ENCODE results near the gene PTPRB. TPM values are rescaled to one million over a fixed set of nuclear protein-coding genes. Genes with fewer than 3 reads are reported as not detected.

Gene PTPRB
- total RNA-seq, 1 experiment from 2014 or later: not detected

DNA sequence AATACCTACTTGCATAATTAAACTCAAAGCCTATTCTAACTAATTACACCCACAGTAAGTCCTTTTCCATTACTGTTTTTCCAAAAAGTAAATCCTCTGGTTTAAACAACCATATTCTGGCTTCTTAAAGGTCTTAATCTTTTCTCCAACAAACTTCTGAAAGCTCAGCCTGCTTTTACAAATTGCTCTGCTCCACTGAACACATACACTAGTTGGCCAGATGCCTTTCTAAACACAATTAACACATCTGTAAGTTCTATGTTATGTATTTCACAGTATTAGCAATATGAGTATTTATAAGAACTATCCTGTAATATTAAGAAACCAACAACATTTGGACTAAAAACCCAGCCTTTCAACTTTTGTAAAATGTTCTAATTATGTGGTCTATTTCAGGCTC, 30.1 kb downstream of the PTPRB start:
- in situ Hi-C loops (cut with HindIII; ENCODE audit: low sequenced_read_pairs): no loop called here
- DNase-seq (ENCODE audit: low spot score): no peak

DNA sequence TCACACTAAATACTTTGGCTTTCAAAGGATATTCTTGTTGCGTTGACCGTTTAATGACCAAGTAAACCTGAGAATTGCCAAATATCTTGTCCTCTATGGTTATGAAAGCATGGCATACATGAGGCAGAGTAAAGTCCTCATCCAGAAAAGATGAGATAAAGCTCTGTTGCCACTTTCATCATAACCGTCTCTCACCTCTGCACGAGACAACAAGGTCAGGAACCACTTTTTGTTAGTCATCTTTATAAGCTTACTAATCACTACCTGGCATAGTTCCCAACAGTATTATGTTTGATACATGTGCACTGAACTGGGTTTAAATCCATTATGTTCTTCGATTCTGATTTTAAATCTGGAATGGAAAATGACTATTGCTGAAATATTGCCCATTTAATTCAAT, 31.3 kb downstream of the PTPRB start:
- no peak for DNase-seq (ENCODE audit: low spot score)
- in situ Hi-C loops (cut with HindIII; ENCODE audit: low sequenced_read_pairs): no loop called here

DNA sequence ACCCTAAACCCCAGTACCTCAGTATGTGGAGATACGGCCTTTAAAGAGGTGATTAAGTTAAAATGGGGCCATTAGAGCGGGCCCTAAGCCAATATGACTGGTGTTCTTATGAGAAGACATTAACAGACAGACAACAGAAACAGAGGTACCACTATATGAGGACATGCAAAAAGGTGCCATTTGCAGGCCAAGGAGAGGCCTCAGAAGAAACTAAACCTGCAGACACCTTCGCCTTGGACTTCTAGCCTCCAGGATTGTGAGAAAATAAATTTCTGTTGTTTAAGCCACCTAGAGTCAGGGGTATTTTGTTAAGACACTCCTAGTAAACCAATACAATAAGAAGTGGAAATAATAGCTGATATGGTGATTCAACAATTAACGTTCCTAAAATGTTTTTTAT, 32.6 kb downstream of the PTPRB start:
- no peak for DNase-seq (ENCODE audit: low spot score)

DNA sequence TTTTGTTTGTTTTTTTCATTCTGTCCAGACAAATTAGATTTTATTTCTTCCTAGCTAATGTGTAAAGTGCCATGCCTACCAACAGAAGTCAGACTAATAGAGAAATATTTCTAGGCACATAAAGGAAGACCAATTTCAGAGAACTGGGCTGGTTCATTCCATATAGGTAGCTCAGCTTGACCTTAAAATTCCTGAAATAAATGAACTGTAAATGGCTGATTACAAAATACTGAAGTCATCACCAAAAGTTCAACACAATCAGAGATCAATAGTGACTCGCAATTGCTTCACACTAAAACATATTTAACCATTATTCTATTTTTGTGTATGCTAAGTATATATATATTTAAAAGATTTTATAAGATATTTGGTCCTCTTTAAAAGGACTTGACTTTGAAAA, 34.2 kb downstream of the PTPRB start:
- in situ Hi-C loops (cut with HindIII; ENCODE audit: low sequenced_read_pairs): no loop called here
- DNase-seq (ENCODE audit: low spot score): no peak

More for the DNA sequence above, 32.6 kb downstream of the PTPRB start:
- in situ Hi-C loops (cut with HindIII; ENCODE audit: low sequenced_read_pairs): no loop called here

DNA sequence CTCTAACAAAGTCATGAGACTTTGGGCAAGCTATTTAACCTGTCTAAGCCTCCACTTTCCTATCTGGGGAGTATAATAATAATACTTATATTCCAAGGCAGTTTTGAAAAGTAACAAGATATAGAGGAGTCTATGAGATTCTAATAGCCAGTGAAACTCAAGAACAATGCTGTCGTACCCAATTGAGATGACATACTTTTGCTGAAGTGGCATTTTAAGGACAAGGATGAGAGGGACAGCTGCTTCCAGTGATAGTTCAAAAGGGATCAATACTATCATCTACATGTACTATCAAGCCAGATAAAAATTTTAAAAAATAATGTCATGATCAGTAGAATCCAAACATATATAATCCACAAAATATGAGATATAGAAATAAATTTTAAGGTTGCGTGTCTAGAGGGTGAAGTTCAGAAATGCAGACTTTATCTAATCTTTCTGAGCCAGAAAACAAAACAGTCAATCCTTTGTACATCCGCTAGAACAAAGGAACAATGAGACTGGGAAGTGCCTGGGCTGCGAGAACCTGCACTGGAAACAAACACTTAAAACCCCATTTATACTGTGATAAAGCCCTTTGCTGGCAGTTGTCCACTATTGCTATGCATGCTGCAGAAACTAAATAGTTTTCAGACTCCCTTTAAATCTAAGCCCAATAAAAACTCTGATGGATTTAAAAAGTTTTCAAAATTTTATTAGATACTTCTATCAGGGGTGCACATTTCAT, 38.6 kb downstream of the PTPRB start:
- no peak for DNase-seq (ENCODE audit: low spot score)
- in situ Hi-C loops (cut with HindIII; ENCODE audit: low sequenced_read_pairs): no loop called here

DNA sequence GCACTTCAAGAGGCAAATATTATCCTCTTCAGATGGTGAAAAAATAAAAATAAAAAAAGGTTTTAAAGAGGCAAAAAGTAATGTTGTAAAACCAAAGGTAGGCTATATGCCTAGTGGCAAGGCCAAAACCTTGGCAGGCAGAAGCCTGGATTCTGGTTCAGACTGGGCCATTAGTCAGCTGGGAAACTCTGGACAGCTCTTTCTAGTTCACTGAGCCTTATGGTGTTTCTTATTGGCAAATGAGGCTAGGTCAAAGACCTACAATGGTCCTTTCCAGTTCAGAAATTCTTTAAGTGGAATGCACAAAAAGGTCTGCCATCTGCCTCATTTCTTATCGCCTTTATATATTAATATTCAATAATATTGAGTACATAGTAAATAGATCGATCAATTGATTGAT, 44.6 kb downstream of the PTPRB start:
- no peak for DNase-seq (ENCODE audit: low spot score)
- in situ Hi-C loops (cut with HindIII; ENCODE audit: low sequenced_read_pairs): no loop called here

DNA sequence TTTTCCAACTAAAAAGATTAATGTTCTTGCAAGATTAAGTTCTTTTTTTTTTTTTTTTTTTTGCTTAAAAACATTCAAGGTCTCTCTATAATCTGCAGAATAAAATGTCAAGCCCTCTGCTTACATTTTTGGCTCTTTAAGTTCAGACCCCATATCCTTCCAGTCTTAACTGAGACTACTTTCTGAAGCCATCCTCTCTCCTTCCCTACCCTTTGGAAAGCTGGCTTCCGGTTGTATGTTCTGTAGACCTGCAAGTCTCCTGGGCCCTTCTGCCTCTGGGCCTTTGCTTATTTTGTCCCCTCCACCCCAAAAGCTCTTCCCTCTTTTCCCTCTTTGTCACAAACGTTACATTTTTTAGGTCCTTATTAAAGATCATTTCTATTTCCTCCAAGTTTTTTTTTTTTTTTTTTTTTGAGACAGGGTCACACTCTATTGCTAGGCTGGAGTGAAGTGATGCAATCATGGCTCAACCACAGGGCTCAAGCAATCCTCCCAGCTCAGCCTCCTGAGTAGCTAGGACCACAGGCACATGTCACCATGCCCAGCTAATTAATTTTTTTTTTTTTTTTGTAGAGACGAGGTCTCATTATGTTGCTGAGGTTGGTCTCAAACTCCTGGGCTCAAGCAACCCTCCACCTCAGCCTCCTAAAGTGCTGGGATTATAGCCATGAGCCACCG, 46.5 kb downstream of the PTPRB start:
- in situ Hi-C loops (cut with HindIII; ENCODE audit: low sequenced_read_pairs): no loop called here
- DNase-seq (ENCODE audit: low spot score): no peak

DNA sequence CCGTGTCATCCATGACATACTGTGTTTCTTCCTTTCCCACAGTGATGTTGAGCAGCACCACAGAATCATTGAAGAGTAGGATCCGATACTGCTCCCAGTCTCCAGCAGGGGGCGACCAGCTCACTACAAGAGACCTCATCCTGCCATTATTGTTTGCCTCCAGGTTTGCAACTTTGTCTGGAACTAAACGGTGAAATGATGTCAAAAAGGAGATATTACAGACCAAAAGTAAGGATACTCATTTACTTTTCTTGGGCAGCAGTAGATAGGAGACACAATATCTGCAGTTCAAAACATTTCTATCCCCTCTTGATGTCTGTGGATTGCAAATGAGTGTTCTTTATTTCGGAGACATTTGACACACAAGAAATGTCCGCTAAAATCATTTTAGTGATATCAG, 47.2 kb downstream of the PTPRB start:
- DNase-seq (ENCODE audit: low spot score): peak; percentile 46
- in situ Hi-C loops (cut with HindIII; ENCODE audit: low sequenced_read_pairs): no loop called here

DNA sequence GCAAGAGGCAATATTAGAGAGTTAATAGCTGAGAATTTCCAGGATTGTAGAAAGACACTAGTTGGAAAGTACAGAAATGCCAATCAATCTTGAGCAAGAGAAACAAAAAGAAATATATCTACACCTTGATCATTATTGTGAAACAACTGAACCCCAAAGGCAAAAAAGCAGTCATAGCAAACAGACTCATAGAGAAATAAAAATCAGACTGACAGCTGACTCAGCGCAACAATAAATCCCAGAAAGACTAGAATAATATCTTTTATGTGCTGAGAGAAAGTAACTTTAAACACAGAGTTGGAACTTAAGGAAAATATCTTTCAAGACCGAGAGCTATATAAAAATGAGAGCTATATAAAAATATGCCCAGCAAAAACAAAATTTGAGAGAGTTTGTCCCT, 52.9 kb downstream of the PTPRB start:
- DNase-seq (ENCODE audit: low spot score): no peak
- in situ Hi-C loops (cut with HindIII; ENCODE audit: low sequenced_read_pairs): no loop called here

DNA sequence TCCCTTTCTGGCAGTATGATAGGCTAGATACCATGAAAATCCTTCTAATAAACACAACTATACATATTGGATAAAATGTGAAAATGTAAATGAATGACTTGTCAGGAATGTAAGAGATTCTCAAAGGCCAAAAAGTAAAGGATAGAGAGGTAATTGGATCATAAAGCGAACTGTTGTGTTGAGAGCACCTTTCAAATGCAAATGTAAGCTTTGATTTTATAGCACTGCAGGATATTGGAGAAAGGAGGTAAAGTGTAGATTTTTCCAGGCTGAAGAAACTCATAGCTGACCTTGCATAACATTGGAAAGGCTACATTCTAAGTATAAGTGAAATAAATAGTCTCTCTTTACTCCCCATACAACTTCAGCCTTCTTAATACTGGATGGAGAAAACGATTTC, 54.0 kb downstream of the PTPRB start:
- in situ Hi-C loops (cut with HindIII; ENCODE audit: low sequenced_read_pairs): no loop called here
- DNase-seq (ENCODE audit: low spot score): no peak

DNA sequence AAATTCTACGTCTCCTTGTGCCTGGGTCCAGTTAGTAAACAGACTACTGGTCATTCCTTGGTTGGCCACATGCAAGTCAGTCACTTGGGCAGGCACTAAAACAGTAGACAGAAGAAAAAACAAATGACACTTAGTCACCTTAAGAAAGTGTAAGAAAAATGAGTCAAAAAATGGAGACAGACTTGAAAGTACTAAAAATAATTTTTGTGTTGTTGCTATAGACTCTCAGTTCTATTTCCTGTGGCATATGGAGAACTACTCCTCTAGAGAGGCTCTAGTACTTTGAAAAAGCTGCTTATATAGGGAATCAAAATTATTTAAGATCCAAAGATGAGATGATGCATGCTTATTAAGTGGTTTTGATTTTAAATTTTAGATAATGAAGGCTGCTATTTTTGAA, 56.0 kb downstream of the PTPRB start:
- no peak for DNase-seq (ENCODE audit: low spot score)
- in situ Hi-C loops (cut with HindIII; ENCODE audit: low sequenced_read_pairs): no loop called here

DNA sequence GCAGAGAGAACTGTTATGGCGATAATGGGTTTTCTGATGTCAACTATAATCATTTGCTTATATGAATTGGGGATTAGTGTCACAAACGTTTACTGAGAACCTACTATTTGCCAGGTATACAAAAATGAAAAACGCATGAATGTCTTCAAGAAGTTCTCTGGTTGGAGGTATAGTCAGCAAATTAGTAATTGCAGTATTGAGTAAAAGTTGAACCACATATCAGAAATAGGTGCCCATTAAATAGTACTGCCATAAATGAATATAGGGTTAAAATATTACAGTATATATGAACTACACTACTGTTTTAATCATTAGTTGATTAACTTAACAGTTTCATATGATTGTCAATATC, 60.0 kb downstream of the PTPRB start:
- DNase-seq (ENCODE audit: low spot score): no peak
- in situ Hi-C loops (cut with HindIII; ENCODE audit: low sequenced_read_pairs): no loop called here

DNA sequence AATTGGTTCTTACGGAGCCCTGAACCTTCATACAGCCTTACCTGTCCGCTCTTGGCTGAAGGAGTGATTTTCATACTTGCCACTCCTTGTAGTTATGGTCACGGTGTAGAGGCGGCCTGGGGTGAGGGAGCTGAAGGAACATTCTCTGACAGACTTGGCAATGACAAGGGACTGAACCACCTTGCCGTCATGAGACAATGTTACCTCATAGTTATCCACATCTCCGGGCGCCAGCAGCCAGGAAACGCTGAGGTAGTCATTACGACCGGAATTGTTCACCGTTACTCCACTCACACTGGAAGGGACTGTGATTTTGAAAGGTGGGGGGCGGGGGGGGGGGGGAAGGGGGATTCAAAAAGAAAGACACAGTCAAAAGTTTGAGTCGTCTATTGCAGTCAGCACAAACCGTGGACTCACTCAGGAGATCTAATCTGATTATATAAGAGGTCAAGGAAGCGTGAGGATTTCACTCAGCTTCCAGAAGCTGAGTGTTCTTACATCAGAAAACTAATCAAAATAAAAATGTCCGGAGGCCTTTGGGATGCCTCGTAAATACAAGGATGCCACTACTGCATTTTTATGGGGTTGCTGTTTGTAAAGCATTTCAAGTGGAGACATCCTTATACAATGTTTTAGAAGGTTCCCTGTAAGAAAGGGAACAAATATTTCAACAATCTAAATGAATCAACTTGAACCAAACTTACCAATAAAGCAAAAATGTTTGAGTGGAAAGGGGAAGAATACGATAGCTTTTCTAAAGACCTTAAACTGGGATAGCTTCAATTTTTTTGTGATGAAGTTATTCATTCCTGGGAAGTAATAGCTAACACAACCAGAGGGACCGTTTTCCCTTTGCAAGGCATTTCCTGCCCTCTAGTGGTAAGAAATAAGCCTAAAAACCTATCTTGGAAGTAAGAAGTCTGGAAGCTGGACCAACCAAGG, 60.6 kb downstream of the PTPRB start:
- in situ Hi-C loops (cut with HindIII; ENCODE audit: low sequenced_read_pairs): no loop called here
- DNase-seq (ENCODE audit: low spot score): peak; percentile 93

DNA sequence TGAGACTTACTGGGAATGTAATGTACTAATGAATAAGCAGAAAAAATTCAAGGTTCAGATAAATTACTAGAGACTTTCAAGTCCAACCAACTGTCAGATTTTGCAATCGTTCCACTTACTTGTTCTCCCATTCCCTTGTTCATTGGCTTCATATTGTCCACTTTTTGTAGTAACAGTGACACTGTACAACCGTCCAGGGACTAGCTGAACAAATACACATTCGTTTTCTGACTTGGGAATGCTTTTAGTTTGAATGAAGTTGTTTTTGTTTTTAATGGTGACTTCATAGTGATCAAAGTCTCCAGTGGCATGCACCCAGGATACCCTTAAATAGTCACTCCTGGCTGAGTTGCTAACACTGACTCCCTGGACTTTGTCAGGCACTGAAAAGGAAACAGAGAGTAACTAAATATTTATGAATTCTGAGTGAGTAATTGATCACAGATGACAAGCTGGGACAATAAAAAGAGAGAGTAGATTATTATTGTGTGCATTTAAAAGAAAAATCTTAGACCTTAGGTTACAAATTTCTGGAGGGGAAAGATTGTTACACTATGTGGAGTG, 65.4 kb downstream of the PTPRB start:
- DNase-seq (ENCODE audit: low spot score): no peak
- in situ Hi-C loops (cut with HindIII; ENCODE audit: low sequenced_read_pairs): no loop called here

DNA sequence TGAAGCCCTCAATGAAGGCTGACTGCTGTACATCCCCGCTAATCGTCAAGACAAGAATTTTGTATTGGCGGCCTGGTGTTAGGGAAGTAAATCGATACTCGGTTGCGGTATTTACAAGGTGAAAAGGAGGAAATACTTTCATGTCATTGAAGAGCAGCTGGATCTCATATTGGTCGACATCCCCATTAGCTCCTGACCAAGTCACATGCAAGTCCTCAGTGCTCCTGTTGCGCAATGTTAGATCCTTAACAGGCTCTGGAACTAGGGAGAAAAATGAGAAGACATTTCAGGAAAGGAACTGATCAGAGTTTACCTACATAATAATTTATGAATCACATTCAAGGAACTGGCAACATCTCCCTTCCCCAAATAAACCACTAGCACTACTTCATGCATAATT, 66.2 kb downstream of the PTPRB start:
- in situ Hi-C loops (cut with HindIII; ENCODE audit: low sequenced_read_pairs): no loop called here

DNA sequence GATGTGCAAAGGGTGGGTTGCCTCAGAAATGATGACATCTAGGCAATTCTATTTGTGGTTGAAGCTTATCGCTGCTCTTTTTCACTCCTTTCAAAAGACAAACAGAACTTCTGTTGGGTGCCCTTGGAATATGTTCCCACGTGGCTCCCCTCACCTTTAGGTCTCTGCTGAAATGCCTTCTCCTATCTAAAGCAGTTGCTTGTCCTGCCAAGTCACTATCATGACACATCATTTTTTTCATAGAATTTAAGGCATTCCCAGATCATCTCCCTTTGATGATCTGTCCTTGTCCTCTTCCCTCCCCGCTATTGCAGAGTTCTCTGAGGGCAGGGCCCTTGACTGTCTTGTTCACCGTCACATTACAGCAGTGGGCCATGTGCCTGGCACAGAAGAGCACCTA, 75.7 kb downstream of the PTPRB start:
- in situ Hi-C loops (cut with HindIII; ENCODE audit: low sequenced_read_pairs): no loop called here
- no peak for DNase-seq (ENCODE audit: low spot score)

More for the DNA sequence above, 66.2 kb downstream of the PTPRB start:
- no peak for DNase-seq (ENCODE audit: low spot score)

DNA sequence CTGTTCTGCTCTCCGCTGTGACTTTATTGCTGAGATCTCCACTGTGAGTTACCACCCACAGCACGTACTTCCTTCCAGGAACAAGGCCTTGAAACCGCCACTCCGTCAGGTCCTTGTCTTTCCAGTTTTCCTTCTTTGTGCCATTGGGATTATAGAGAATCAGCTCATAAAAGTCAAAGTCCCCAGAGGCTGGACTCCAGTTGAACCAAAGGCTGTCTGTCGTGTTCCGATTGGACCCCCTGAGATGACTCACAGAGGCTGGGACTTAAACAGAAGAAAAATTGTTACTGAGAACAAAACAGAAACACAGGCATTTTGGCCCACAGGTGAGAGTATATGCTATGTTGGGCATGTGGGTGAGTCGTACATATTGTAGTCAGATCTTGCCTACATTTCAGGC, 76.6 kb downstream of the PTPRB start:
- in situ Hi-C loops (cut with HindIII; ENCODE audit: low sequenced_read_pairs): no loop called here
- DNase-seq (ENCODE audit: low spot score): no peak

DNA sequence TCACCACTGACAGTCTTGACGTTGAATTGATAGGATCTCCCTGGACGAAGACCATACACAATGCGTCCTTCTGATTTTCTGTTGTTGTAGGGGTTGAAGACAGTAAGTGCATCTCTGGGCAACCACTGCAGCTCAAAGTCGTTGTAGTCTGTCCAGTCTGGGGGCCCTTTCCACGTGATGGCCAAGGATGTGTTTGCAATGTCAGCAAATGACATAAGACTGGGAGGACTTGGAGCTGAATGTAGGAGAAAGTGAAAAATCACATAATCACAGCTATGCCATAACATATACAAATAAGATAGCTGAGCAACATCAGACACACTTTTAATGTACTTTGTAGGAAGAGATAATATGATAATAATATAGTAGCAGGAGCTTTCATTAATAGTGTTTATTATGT, 77.8 kb downstream of the PTPRB start:
- in situ Hi-C loops (cut with HindIII; ENCODE audit: low sequenced_read_pairs): no loop called here
- DNase-seq (ENCODE audit: low spot score): no peak

DNA sequence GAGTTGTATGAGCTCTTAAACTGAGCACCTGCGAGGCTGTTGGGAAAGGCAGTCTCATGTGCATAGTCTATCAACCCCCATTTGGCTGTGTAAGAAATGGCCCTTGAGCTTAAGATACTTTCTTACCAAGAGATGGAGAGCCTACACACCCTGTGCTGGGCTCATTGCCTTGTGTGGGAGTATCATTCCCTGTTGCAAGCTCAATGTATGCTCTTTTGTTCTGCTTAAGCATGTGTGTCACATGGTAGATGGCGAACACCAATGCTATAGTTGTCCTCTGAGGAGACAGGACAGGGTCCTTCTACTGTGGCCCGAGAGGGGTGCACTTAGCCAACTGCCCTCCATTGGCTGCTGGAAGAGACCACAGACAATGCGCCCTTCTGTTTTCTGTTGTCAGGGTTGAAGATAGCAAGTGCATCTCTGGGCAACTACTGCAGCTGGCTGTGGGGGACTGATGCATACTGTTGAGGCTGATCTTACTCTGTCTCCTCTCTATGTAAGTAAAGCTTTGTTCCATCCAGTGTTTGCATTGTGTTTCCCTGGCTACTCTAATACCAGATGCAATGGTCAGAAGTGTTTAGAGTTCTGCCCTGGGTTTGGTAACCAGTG, 79.5 kb downstream of the PTPRB start:
- in situ Hi-C loops (cut with HindIII; ENCODE audit: low sequenced_read_pairs): no loop called here
- peak; percentile 16 for DNase-seq (ENCODE audit: low spot score)
